MM.1S (cell line): Measurements from ENCODE around the gene PER1.

Source experiments
- CTCF ChIP-seq: fragments of 300-600 bp; sonication (generic); IDR thresholded peaks from 2 replicates; pipeline ENCODE4 v1.5.1; 2016; ENCODE audit warnings: antibody characterized with exemption, low read length, mixed read lengths
- EZH2 ChIP-seq: fragments of 300-600 bp; sonication (generic); optimal IDR thresholded peaks from 2 replicates; pipeline ENCODE3; 2017; ENCODE audit warnings: low read depth, mild to moderate bottlenecking, antibody characterized with exemption, low read length, mixed read lengths

- TF ChIP-seq CTCF, result no peak
- no peak for TF ChIP-seq EZH2
Observed at GRCh38 chr17:8110907-8111306, 41.3 kb downstream of the PER1 start.
